MCF 10A (cell line): Measurements from ENCODE around the gene LRRC7. TPM values are rescaled to one million over a fixed set of nuclear protein-coding genes. Genes with fewer than 3 reads are reported as not detected.

Experiments used
- BruUV-seq: library from RNA; stranded (reverse); fragments of 400-500 nt; replicated peaks from 2 replicates; lab custom pipeline; 2021; lab: Mats Ljungman, UMichigan
- CTCF ChIA-PET: fragments of 300-600 bp; sonication (Branson Sonifier 250); formaldehyde crosslinking; extraction: SDS; loops from one replicate; lab custom pipeline; 2021; ENCODE audit warnings: antibody characterized with exemption, inconsistent platforms; lab: Yijun Ruan, JAX
- POLR2A ChIA-PET: fragments of 300-600, 350-650 bp; sonication (Branson Sonifier 250); formaldehyde crosslinking; extraction: SDS; loops from one replicate; lab custom pipeline; 2020; ENCODE audit warnings: antibody characterized with exemption, inconsistent platforms; lab: Yijun Ruan, JAX
- DNase-seq: peaks from one replicate; pipeline ENCODE4 v3.0.0-alpha.2; 2018; ENCODE audit not compliant: unreplicated experiment
- H3K27ac Mint-ChIP-seq: one replicate; pipeline ENCODE4 v1.8.0; 2022; ENCODE audit warnings: mild to moderate bottlenecking, low read depth, mixed read lengths; ENCODE audit not compliant: unreplicated experiment
- H3K27me3 Mint-ChIP-seq: one replicate; pipeline ENCODE4 v1.8.0; 2022; ENCODE audit warnings: mixed read lengths; ENCODE audit not compliant: insufficient read depth, unreplicated experiment
- H3K36me3 Mint-ChIP-seq: one replicate; pipeline ENCODE4 v1.8.0; 2022; ENCODE audit warnings: mild to moderate bottlenecking, moderate library complexity, mixed read lengths; ENCODE audit not compliant: insufficient read depth, unreplicated experiment
- H3K4me1 Mint-ChIP-seq: one replicate; pipeline ENCODE4 v1.8.0; 2022; ENCODE audit warnings: mixed read lengths; ENCODE audit not compliant: insufficient read depth, unreplicated experiment
- H3K4me3 Mint-ChIP-seq: one replicate; pipeline ENCODE4 v1.8.0; 2022; ENCODE audit warnings: mild to moderate bottlenecking, moderate library complexity, mixed read lengths; ENCODE audit not compliant: unreplicated experiment
- H3K9me3 Mint-ChIP-seq: one replicate; pipeline ENCODE4 v1.8.0; 2022; ENCODE audit warnings: mixed read lengths; ENCODE audit not compliant: unreplicated experiment
- intact Hi-C: fragments of 100-400 bp; cut with micrococcal nuclease; formaldehyde crosslinking; loops from 2 replicates; pipeline ENCODE4 v1.14.1; 2022
- total RNA-seq: library from RNA; stranded (reverse); gene quantifications from 2 replicates; pipeline ENCODE4 v1.2.3, GENCODE V29; 2022
- TF ChIP-seq, protein P1 (sequence below): fragments of 200-600 bp; IDR thresholded peaks from one replicate; pipeline ENCODE4 v1.8.0; 2022; ENCODE audit warnings: antibody characterized with exemption, mild to moderate bottlenecking; ENCODE audit not compliant: unreplicated experiment

Gene LRRC7
- total RNA-seq, 1 experiment from 2014 or later = not detected

- no TSS peak for BruUV-seq
- DNase-seq = no peak
- TF ChIP-seq, protein P1, sequence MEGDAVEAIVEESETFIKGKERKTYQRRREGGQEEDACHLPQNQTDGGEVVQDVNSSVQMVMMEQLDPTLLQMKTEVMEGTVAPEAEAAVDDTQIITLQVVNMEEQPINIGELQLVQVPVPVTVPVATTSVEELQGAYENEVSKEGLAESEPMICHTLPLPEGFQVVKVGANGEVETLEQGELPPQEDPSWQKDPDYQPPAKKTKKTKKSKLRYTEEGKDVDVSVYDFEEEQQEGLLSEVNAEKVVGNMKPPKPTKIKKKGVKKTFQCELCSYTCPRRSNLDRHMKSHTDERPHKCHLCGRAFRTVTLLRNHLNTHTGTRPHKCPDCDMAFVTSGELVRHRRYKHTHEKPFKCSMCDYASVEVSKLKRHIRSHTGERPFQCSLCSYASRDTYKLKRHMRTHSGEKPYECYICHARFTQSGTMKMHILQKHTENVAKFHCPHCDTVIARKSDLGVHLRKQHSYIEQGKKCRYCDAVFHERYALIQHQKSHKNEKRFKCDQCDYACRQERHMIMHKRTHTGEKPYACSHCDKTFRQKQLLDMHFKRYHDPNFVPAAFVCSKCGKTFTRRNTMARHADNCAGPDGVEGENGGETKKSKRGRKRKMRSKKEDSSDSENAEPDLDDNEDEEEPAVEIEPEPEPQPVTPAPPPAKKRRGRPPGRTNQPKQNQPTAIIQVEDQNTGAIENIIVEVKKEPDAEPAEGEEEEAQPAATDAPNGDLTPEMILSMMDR = no peak
- POLR2A ChIA-PET = no interaction called here
- H3K4me1 Mint-ChIP-seq = no peaks in the 10 kb centered on the region
- H3K9me3 Mint-ChIP-seq = no peaks in the 10 kb centered on the region
- H3K27me3 Mint-ChIP-seq = peaks cover 57% of the 10 kb centered on the region
- CTCF ChIA-PET = no interaction called here
- H3K36me3 Mint-ChIP-seq = no peaks in the 10 kb centered on the region
- H3K27ac Mint-ChIP-seq = no peak overlapping the region
- H3K4me3 Mint-ChIP-seq = no peak overlapping the region
- intact Hi-C loops = no loop called here
Measured at GRCh38 chr1:69861641-69862040, 293.9 kb downstream of the LRRC7 start.

GRCh38 chr1:69862906-69863305 lies 295.2 kb downstream of the LRRC7 start:
- intact Hi-C loops = no loop called here
- no TSS peak for BruUV-seq
- CTCF ChIA-PET = no interaction called here

DNA sequence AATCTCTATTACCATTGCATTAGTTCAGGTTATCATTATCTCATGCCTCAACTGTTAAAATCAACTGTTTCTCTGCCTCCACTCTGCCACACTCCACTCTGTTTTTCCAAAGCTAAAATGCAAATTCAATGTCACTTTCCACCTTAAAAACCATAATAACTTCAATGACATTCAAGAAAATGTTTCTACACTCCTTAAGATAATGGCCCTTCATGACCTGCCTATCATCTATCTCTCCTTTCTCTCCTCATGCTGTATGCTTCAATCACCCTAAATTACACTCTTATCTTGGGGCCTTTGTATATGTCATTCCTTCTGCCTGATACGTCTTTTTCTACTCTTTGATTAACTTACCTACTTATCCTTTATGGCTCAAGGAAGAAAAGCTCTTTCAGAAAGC lies 296.0 kb downstream of the LRRC7 start:
- TF ChIP-seq, protein P1 = no peak
- no TSS peak for BruUV-seq
- Mint-ChIP-seq H3K36me3 (no peaks in the 10 kb centered on the region), H3K4me3 (no peak overlapping the region), H3K9me3 (no peaks in the 10 kb centered on the region), H3K27ac (no peak overlapping the region), H3K27me3 (peaks cover 54% of the 10 kb centered on the region), H3K4me1 (no peaks in the 10 kb centered on the region)
- no peak for DNase-seq
- ChIA-PET POLR2A (no interaction called here), CTCF (interaction anchor here (0.6 kb wide), 1 partner anchor 73 kb away, joined by 3 read pairs; no protein-coding TSS in a partner anchor)
- intact Hi-C loops = no loop called here

More at GRCh38 chr1:69862906-69863305, 295.2 kb downstream of the LRRC7 start:
- H3K36me3 Mint-ChIP-seq = no peaks in the 10 kb centered on the region
- no peaks in the 10 kb centered on the region for H3K4me1 Mint-ChIP-seq
- peaks cover 54% of the 10 kb centered on the region for H3K27me3 Mint-ChIP-seq
- H3K9me3 Mint-ChIP-seq = no peaks in the 10 kb centered on the region
- POLR2A ChIA-PET = no interaction called here
- H3K27ac Mint-ChIP-seq = no peak overlapping the region
- no peak for DNase-seq
- TF ChIP-seq, protein P1 = no peak
- no peak overlapping the region for H3K4me3 Mint-ChIP-seq

- H3K27ac Mint-ChIP-seq = no peak overlapping the region
- intact Hi-C loops = no loop called here
- no peaks in the 10 kb centered on the region for H3K4me1 Mint-ChIP-seq
- ChIA-PET POLR2A (interaction anchor here (0.7 kb wide), 1 partner anchor 282 kb away, joined by 3 read pairs; no protein-coding TSS in a partner anchor), CTCF (no interaction called here)
- no peak overlapping the region for H3K4me3 Mint-ChIP-seq
- peaks cover 70% of the 10 kb centered on the region for H3K27me3 Mint-ChIP-seq
- no peak for DNase-seq
- no peaks in the 10 kb centered on the region for H3K36me3 Mint-ChIP-seq
- no peaks in the 10 kb centered on the region for H3K9me3 Mint-ChIP-seq
- TF ChIP-seq, protein P1 = no peak
- no TSS peak for BruUV-seq
Measured at GRCh38 chr1:69871412-69871811, 303.7 kb downstream of the LRRC7 start.
